Neutrophil (primary cell): ENCODE measurements around the gene TNC.

ENCODE experiments used
- H3K27ac ChIP-seq: fragments of 200-600 bp; sonication (generic); 2 replicates; pipeline ENCODE4 v1.5.1; 2016; ENCODE audit warnings: mild to moderate bottlenecking, moderate library complexity
- H3K27me3 ChIP-seq: fragments of 200-600 bp; sonication (generic); 2 replicates; pipeline ENCODE4 v1.6.0; 2016; ENCODE audit warnings: mild to moderate bottlenecking
- H3K36me3 ChIP-seq: fragments of 200-600 bp; sonication (generic); 2 replicates; pipeline ENCODE4 v1.5.1; 2017
- H3K4me1 ChIP-seq, 2 experiments: fragments of 200-600 bp in 1 of 2; sonication (generic) in 1 of 2; 1 replicate in 1 of 2; 2 replicates in 1 of 2; pipeline versions ENCODE4 v1.5.1 to v1.6.1; 2013 to 2016; ENCODE audit warnings: low read depth in 1 of 2, low read length in 1 of 2, mild to moderate bottlenecking in 1 of 2, moderate library complexity in 1 of 2; ENCODE audit not compliant: control insufficient read depth in 1 of 2, insufficient read depth in 1 of 2
- H3K4me3 ChIP-seq, 2 experiments: fragments of 200-600 bp in 1 of 2; sonication (generic) in 1 of 2; 1 replicate in 1 of 2; 2 replicates in 1 of 2; pipeline ENCODE4 v1.5.1; 2013 to 2016; ENCODE audit warnings: low read depth in 1 of 2, low read length in 1 of 2, mild to moderate bottlenecking in 1 of 2, moderate library complexity in 1 of 2
- H3K9me3 ChIP-seq: fragments of 200-600 bp; sonication (generic); 2 replicates; pipeline ENCODE4 v1.5.1; 2016
- CTCF ChIP-seq: fragments of 200-600 bp; sonication (generic); IDR thresholded peaks from 2 replicates; pipeline ENCODE4 v1.5.1; 2016; ENCODE audit warnings: antibody characterized with exemption

Gene TNC

GRCh38 chr9:115152281-115152820 is 34.4 kb upstream of the TNC start:
- no peak overlapping the region for H3K4me3 ChIP-seq
- H3K9me3 ChIP-seq = no peaks in the 10 kb centered on the region
- TF ChIP-seq CTCF = no peak
- no peaks in the 10 kb centered on the region for H3K36me3 ChIP-seq
- H3K27ac ChIP-seq = no peak overlapping the region
- no peaks in the 10 kb centered on the region for H3K27me3 ChIP-seq
- no peaks in the 10 kb centered on the region for H3K4me1 ChIP-seq

GRCh38 chr9:115148721-115149120 is 30.8 kb upstream of the TNC start:
- Histone ChIP-seq H3K9me3 (no peaks in the 10 kb centered on the region), H3K27me3 (no peaks in the 10 kb centered on the region), H3K4me3 (no peak overlapping the region), H3K4me1 (no peaks in the 10 kb centered on the region), H3K27ac (no peak overlapping the region), H3K36me3 (no peaks in the 10 kb centered on the region)
- no peak for TF ChIP-seq CTCF

GRCh38 chr9:115146581-115147021 is 28.6 kb upstream of the TNC start:
- no peak for TF ChIP-seq CTCF
- Histone ChIP-seq H3K4me1 (no peaks in the 10 kb centered on the region), H3K9me3 (no peaks in the 10 kb centered on the region), H3K36me3 (no peaks in the 10 kb centered on the region), H3K27me3 (peaks cover 6% of the 10 kb centered on the region), H3K4me3 (no peak overlapping the region), H3K27ac (no peak overlapping the region)

GRCh38 chr9:115144706-115145105 is 26.7 kb upstream of the TNC start:
- Histone ChIP-seq H3K27ac (no peak overlapping the region), H3K36me3 (no peaks in the 10 kb centered on the region), H3K9me3 (no peaks in the 10 kb centered on the region), H3K4me1 (no peaks in the 10 kb centered on the region), H3K27me3 (peaks cover 6% of the 10 kb centered on the region), H3K4me3 (no peak overlapping the region)
- TF ChIP-seq CTCF = no peak

GRCh38 chr9:115143689-115144088 is 25.7 kb upstream of the TNC start:
- Histone ChIP-seq H3K36me3 (no peaks in the 10 kb centered on the region), H3K4me3 (no peak overlapping the region), H3K4me1 (no peaks in the 10 kb centered on the region), H3K27me3 (peaks cover 6% of the 10 kb centered on the region), H3K9me3 (no peaks in the 10 kb centered on the region), H3K27ac (no peak overlapping the region)
- no peak for TF ChIP-seq CTCF
